ENCODE data around the gene HHAT. TPM values are rescaled to one million over a fixed set of nuclear protein-coding genes. Genes with fewer than 3 reads are reported as not detected.

HHAT gene
- total RNA-seq, 1 donor from 2014 or later: 1.9 TPM

DNA sequence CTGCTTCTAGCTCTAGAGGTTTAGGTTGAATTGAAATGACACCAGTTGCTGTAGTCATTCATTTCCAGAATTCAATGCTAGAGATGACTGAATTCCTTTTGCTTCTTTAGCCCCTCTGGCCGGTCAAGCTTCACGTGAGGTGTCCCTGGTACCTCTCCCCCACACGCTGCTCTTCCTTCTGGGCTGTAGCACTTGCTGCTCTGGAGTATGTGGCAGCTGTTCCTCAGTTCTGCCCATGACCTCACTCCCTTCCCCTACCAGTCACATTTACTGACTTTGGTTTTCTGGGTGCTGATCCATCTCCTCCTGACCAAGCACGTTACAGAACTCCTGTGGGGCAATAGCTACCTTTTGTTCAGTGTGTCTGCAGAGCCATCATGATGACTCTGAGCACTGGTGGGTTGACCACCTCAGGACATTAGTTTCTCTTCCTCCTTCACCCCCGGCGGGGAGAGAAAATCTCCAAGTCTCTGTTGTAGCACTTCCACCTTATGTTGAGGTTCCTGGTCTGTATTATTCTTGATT lies 128.1 kb downstream of the HHAT start:
- intact Hi-C loops (cut with micrococcal nuclease): loop anchor here (10.0 kb wide), 1 partner anchor 668 kb away; no protein-coding TSS in a partner anchor
- no peak for ATAC-seq
- DNase-seq: no peak

DNA sequence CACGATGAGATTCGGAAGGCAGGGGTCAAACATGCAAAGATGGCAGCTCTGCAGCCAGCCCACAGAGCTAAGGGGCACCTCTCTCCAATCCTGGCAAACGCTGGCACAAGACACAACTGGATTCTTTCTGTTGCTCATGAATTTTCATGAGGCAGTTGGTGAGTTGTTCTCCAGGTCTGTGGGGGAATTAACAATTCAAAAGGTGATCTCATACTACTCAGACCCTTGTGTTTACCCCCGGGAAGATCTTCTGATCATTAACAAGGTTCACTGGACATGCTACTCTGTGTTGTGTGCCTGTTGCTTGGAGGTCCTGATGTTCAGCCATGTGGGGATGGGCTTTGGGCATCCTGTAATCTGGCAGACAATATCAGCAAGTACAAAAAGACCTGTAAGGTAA lies 128.9 kb downstream of the HHAT start:
- no peak for DNase-seq
- intact Hi-C loops (cut with micrococcal nuclease): loop anchor here (10.0 kb wide), 1 partner anchor 667 kb away; no protein-coding TSS in a partner anchor
- ATAC-seq: no peak

GRCh38 chr1:210464519-210465039 lies 135.9 kb downstream of the HHAT start:
- DNase-seq (no peak), ATAC-seq (no peak)
- intact Hi-C loops (cut with micrococcal nuclease): no loop called here

GRCh38 chr1:210465150-210465549 lies 136.4 kb downstream of the HHAT start:
- intact Hi-C loops (cut with micrococcal nuclease): no loop called here
- no peak for DNase-seq
- ATAC-seq: no peak

- intact Hi-C loops (cut with micrococcal nuclease): no loop called here
- DNase-seq: no peak
- ATAC-seq: no peak
Observed at GRCh38 chr1:210467440-210468043, 138.8 kb downstream of the HHAT start.

DNA sequence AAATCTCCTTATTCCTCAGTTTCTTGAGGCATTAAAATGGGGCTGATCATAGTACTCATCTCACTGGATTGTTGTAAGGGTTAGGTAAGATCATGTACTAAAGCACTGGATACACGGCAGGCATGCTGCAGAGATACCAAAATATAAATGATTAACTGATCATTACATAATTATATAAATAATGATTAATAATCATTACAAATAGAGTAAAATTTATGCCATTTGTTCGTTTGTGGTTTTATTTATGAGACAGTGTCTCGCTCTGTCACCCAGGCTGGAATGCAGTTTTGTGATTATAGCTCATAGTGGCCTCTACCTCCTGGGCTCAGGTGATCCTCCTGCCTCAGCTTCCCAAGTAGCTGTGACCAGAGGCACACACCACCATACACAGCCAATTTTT lies 140.7 kb downstream of the HHAT start:
- DNase-seq: no peak
- intact Hi-C loops (cut with micrococcal nuclease): no loop called here
- no peak for ATAC-seq

GRCh38 chr1:210475321-210475720 lies 146.6 kb downstream of the HHAT start:
- intact Hi-C loops (cut with micrococcal nuclease): no loop called here
- DNase-seq: no peak
- no peak for ATAC-seq

DNA sequence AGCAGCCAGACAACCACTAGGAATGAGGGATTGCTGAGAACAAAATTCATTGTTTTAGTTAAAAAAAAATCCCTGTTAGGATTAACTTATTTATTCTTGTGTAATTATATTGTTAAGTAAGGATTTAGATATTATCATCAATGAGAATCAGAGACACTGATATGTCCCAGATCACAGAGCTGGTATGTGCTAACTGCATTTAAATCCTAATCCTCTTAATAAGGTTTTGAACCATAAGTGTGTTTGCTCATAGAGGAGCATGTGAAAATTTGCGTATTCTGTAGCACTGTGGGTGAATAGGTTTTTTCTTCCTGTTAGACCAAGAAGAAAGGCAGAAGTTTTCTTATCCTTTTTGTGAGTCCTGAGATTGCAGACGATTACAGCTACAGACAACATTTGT lies 147.1 kb downstream of the HHAT start:
- ATAC-seq (no peak), DNase-seq (no peak)
- intact Hi-C loops (cut with micrococcal nuclease): no loop called here

DNA sequence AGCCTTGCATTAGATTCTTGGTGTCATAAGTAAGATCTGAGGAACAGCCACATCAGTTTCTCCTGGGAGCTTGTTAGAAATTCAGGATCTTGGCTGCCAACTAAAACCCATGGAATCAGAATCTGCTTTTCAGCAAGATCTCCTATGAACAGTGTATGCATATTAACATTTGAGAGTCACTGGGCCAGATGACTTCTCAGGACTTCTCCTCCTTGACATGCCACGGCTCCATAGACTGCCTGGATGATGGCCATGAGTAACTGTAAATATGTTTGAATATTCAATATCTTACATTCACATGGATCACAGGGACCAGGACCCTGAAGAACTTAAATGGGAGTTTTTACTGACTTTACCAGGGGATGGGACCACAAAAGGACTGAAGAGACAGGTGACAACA lies 148.0 kb downstream of the HHAT start:
- no peak for ATAC-seq
- intact Hi-C loops (cut with micrococcal nuclease): no loop called here
- DNase-seq: no peak

- intact Hi-C loops (cut with micrococcal nuclease): no loop called here
- ATAC-seq: peak; percentile 80
Observed at GRCh38 chr1:210477328-210477924, 148.7 kb downstream of the HHAT start.

DNA sequence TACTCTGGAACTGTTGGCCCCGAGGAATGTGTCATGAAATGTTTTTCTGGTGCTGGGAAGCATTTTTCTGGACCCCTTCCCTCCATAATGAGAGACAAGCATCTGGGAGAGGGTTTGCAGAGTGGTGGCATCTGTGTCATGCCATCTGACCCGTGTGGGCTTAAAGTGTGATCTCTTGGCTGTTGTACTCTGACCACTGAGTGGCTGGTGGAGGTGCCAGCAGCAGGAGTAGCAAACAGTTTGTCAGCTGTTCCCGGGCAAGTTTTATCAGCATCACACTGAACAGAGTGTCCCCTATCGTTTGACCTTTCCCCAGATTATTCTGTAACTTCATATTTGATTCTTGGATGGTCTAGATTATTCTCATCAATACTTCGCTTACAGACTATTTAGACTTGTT lies 150.1 kb downstream of the HHAT start:
- intact Hi-C loops (cut with micrococcal nuclease): no loop called here
- peak; percentile 27 for DNase-seq
- peak; percentile 73 for ATAC-seq

More at GRCh38 chr1:210477328-210477924, 148.7 kb downstream of the HHAT start:
- no peak for DNase-seq

- no peak for DNase-seq
- no peak for ATAC-seq
- intact Hi-C loops (cut with micrococcal nuclease): no loop called here
Observed at GRCh38 chr1:210482491-210482890, 153.8 kb downstream of the HHAT start.

GRCh38 chr1:210482945-210483617 lies 154.4 kb downstream of the HHAT start:
- no peak for ATAC-seq
- intact Hi-C loops (cut with micrococcal nuclease): no loop called here

GRCh38 chr1:210483821-210484220 lies 155.1 kb downstream of the HHAT start:
- no peak for ATAC-seq
- no peak for DNase-seq
- intact Hi-C loops (cut with micrococcal nuclease): no loop called here

More at GRCh38 chr1:210482945-210483617, 154.4 kb downstream of the HHAT start:
- no peak for DNase-seq

DNA sequence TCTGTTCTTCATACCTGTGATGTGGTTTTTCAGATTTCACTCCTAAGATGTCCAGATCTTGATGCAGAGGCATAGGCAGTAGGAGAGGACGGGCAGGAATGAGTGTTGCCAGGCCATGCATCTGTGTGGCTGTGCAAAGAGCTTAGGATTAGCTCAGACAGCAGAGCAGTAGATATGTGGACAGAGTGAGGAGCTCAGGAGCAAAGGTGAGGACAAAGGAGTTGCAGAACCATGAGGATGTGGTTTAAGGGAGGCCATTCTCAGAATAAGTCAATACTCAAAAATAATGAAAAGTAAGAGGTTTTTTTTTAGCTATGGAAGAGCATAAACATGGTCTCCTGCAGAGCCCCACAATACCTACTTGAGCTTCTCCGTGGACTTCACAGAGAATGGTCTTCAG lies 158.3 kb downstream of the HHAT start:
- no peak for ATAC-seq
- intact Hi-C loops (cut with micrococcal nuclease): no loop called here
- no peak for DNase-seq

GRCh38 chr1:210489491-210489890 lies 160.8 kb downstream of the HHAT start:
- DNase-seq (no peak), ATAC-seq (no peak)
- intact Hi-C loops (cut with micrococcal nuclease): no loop called here

- DNase-seq (no peak), ATAC-seq (no peak)
- intact Hi-C loops (cut with micrococcal nuclease): no loop called here
Observed at GRCh38 chr1:210490781-210491180, 162.1 kb downstream of the HHAT start.

GRCh38 chr1:210496063-210496462 lies 167.4 kb downstream of the HHAT start:
- intact Hi-C loops (cut with micrococcal nuclease): no loop called here
- DNase-seq (peak; percentile 44), ATAC-seq (peak; percentile 72)

- intact Hi-C loops (cut with micrococcal nuclease): no loop called here
- DNase-seq: no peak
- ATAC-seq: no peak
Observed at GRCh38 chr1:210499956-210500355, 171.3 kb downstream of the HHAT start.

DNA sequence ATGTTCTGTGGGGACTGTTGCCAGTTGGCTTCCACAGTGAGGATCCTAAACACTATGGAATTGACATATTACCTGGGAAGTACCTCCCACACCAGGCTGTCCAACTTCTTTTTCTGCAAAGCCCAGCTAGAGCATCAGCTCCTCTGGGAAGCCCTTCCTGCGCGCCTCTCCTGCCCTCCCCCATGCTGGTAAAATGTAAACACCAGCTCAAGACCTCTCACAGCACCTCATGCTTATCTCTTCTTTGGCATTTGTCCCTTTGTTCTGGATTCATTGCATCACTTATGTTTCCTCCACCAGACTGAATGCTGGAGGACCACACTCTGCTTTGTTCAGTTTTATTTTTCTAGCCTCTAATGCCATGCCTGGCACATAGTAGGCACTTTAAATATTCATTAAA lies 172.1 kb downstream of the HHAT start:
- no peak for DNase-seq
- peak; percentile 14 for ATAC-seq
- intact Hi-C loops (cut with micrococcal nuclease): no loop called here
